Lung (tissue), 12 donors: Measurements from ENCODE around the gene FAM209B. TPM values are rescaled to one million over a fixed set of nuclear protein-coding genes. Genes with fewer than 3 reads are reported as not detected.

Experiments used
- ATAC-seq: fragments of 200-7000 bp; cut with Tn5 transposase; one replicate; pipeline ENCODE4 v1.9.1; 2020; ENCODE audit warnings: moderate number of reproducible peaks; ENCODE audit not compliant: insufficient read depth, low FRiP score
- DNase-seq, 3 donors: peaks; one replicate each; pipeline ENCODE4 v3.0.0-alpha.2; 2013 to 2017
- H3K27ac ChIP-seq, 2 donors: one replicate each; pipeline ENCODE4 v1.5.1; 2013; ENCODE audit warnings: mild to moderate bottlenecking in 2 of 2, moderate library complexity in 2 of 2, control low read depth in 1 of 2, inconsistent platforms in 1 of 2, low read depth in 1 of 2, low read length in 1 of 2
- H3K27me3 ChIP-seq, 3 donors: one replicate each; pipeline ENCODE4 v1.5.1; 2013; ENCODE audit warnings: low read length in 2 of 3; ENCODE audit not compliant: control insufficient read depth in 3 of 3, insufficient read depth in 3 of 3
- H3K36me3 ChIP-seq, 4 donors: one replicate each; pipeline ENCODE4 v1.5.1; 2013; ENCODE audit warnings: low read length in 4 of 4, mild to moderate bottlenecking in 1 of 4, moderate library complexity in 1 of 4; ENCODE audit not compliant: control insufficient read depth in 4 of 4, insufficient read depth in 4 of 4
- H3K4me1 ChIP-seq, 5 donors: one replicate each; pipeline ENCODE4 v1.5.1; 2013; ENCODE audit warnings: low read length in 5 of 5, mild to moderate bottlenecking in 2 of 5, moderate library complexity in 1 of 5; ENCODE audit not compliant: control insufficient read depth in 5 of 5, insufficient read depth in 5 of 5
- H3K4me3 ChIP-seq: one replicate; pipeline ENCODE4 v1.5.1; 2013; ENCODE audit warnings: mild to moderate bottlenecking, control low read depth, moderate library complexity
- H3K9ac ChIP-seq, 2 donors: one replicate each; pipeline ENCODE4 v1.5.1; 2013; ENCODE audit warnings: low read length in 2 of 2, control low read depth in 1 of 2; ENCODE audit not compliant: insufficient read depth in 1 of 2
- H3K9me3 ChIP-seq, 4 donors: one replicate each; pipeline ENCODE4 v1.5.1; 2013; ENCODE audit warnings: low read length in 3 of 4, mild to moderate bottlenecking in 1 of 4, moderate library complexity in 1 of 4; ENCODE audit not compliant: control insufficient read depth in 4 of 4, insufficient read depth in 3 of 4
- WGBS, 2 donors: extraction: QIAGEN DNeasy Blood & Tissue Kit; methylation state at CpG; one replicate each; pipeline ENCODE4 v1.1.7; 2013; 5-methylcytosine and 5-hydroxymethylcytosine counted together
- polyA plus RNA-seq, 2 donors: library from polyadenylated mRNA; stranded (reverse); fragments of 200-250 nt; gene quantifications; one replicate each; pipeline ENCODE4 v1.2.1, GENCODE V29; 2013
- total RNA-seq, 2 donors: library from RNA; depleted of rRNA in 1 of 2; stranded (reverse); fragments of >200 nt in 1 of 2; gene quantifications; one replicate each; pipeline ENCODE4 v1.2.1, GENCODE V29; 2014 to 2021
- TF ChIP-seq, protein P1 (sequence below): IDR thresholded peaks from 2 replicates; pipeline ENCODE4 v1.5.1; 2012; ENCODE audit warnings: mild to moderate bottlenecking; ENCODE audit errors: control extremely low read depth, extremely low read depth
- donor health status: control.
- donor health status: control.
- donor health status: Bipolar disorder and iron deficiency.
- donor health status: healthy.
- donor health status: DM: yes; HTN: yes; CAD: no.

The FAM209B gene
- total and polyA plus RNA-seq, 4 donors: 0.55 to 1.3 (median 0.64) TPM; not detected in 1

GRCh38 chr20:56516631-56517030 is 16.4 kb upstream of the FAM209B start:
- WGBS, 2 donors: 93 to 95% methylated on average over 5 of the region's 5 CpGs
- DNase-seq (no peak), ATAC-seq (no peak)
- Histone ChIP-seq H3K4me1 (peaks cover 0 to 4% (median 0%) of the 10 kb centered on the region in 5 donors), H3K4me3 (no peak overlapping the region), H3K9ac (no peak overlapping the region), H3K9me3 (peaks cover 0 to 22% (median 7%) of the 10 kb centered on the region in 4 donors), H3K27ac (no peak overlapping the region), H3K36me3 (peaks cover 26 to 49% (median 36%) of the 10 kb centered on the region in 4 donors), H3K27me3 (no peaks in the 10 kb centered on the region)
- TF ChIP-seq, protein P1, sequence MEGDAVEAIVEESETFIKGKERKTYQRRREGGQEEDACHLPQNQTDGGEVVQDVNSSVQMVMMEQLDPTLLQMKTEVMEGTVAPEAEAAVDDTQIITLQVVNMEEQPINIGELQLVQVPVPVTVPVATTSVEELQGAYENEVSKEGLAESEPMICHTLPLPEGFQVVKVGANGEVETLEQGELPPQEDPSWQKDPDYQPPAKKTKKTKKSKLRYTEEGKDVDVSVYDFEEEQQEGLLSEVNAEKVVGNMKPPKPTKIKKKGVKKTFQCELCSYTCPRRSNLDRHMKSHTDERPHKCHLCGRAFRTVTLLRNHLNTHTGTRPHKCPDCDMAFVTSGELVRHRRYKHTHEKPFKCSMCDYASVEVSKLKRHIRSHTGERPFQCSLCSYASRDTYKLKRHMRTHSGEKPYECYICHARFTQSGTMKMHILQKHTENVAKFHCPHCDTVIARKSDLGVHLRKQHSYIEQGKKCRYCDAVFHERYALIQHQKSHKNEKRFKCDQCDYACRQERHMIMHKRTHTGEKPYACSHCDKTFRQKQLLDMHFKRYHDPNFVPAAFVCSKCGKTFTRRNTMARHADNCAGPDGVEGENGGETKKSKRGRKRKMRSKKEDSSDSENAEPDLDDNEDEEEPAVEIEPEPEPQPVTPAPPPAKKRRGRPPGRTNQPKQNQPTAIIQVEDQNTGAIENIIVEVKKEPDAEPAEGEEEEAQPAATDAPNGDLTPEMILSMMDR: no peak

- Histone ChIP-seq H3K27ac (no peak overlapping the region), H3K4me1 (peaks cover 0 to 4% (median 0%) of the 10 kb centered on the region in 5 donors), H3K27me3 (no peaks in the 10 kb centered on the region), H3K36me3 (peaks cover 26 to 49% (median 36%) of the 10 kb centered on the region in 4 donors), H3K9ac (no peak overlapping the region), H3K4me3 (no peak overlapping the region), H3K9me3 (peaks cover 0 to 22% (median 7%) of the 10 kb centered on the region in 4 donors)
- no peak for DNase-seq
- ATAC-seq: no peak
- TF ChIP-seq, protein P1: no peak
- WGBS, 2 donors: 97 to 98% methylated on average over 7 of the region's 7 CpGs
Measured at GRCh38 chr20:56517211-56517610, 15.8 kb upstream of the FAM209B start.

- ATAC-seq (no peak), DNase-seq (no peak)
- H3K27ac ChIP-seq: no peak overlapping the region
- no peak overlapping the region for H3K9ac ChIP-seq
- peaks cover 0 to 4% (median 0%) of the 10 kb centered on the region in 5 donors for H3K4me1 ChIP-seq
- WGBS, 2 donors: 94 to 95% methylated on average over 8 of the region's 8 CpGs
- H3K9me3 ChIP-seq: peaks cover 0 to 22% (median 7%) of the 10 kb centered on the region in 4 donors
- peaks cover 26 to 45% (median 36%) of the 10 kb centered on the region in 4 donors for H3K36me3 ChIP-seq
- no peaks in the 10 kb centered on the region for H3K27me3 ChIP-seq
- H3K4me3 ChIP-seq: no peak overlapping the region
- TF ChIP-seq, protein P1: no peak
Measured at GRCh38 chr20:56517641-56518040, 15.4 kb upstream of the FAM209B start.

- WGBS, 2 donors: 98 to 100% methylated on average over 14 of the region's 14 CpGs
- H3K4me3 ChIP-seq: no peak overlapping the region
- peaks cover 0 to 22% (median 7%) of the 10 kb centered on the region in 4 donors for H3K9me3 ChIP-seq
- peaks cover 26 to 44% (median 35%) of the 10 kb centered on the region in 4 donors for H3K36me3 ChIP-seq
- H3K4me1 ChIP-seq: peaks cover 0 to 4% (median 0%) of the 10 kb centered on the region in 5 donors
- H3K9ac ChIP-seq: no peak overlapping the region
- H3K27me3 ChIP-seq: no peaks in the 10 kb centered on the region
- TF ChIP-seq, protein P1: no peak
- DNase-seq: no peak
- H3K27ac ChIP-seq: no peak overlapping the region
- ATAC-seq: no peak
Measured at GRCh38 chr20:56518126-56518525, 14.9 kb upstream of the FAM209B start.
